Vagina (tissue), 2 donors: ENCODE data around the gene RIT2.

Experiments
- CTCF ChIP-seq, 3 experiments: fragments of 450-650 bp in 2 of 3; fragments of 200-600 bp in 1 of 3; sonication (generic) in 1 of 3; IDR thresholded peaks; one replicate each; pipeline ENCODE4 v1.5.1; 2017 to 2019; ENCODE audit warnings: antibody characterized with exemption in 3 of 3, mild to moderate bottlenecking in 2 of 3, moderate library complexity in 2 of 3
- POLR2A ChIP-seq, 2 donors: fragments of 450-650 bp; IDR thresholded peaks; one replicate each; pipeline ENCODE4 v1.6.1; 2017; ENCODE audit warnings: antibody characterized with exemption in 2 of 2, mild to moderate bottlenecking in 2 of 2, moderate library complexity in 2 of 2
- POLR2AphosphoS5 ChIP-seq, 2 donors: sonication (generic); formaldehyde crosslinking; IDR thresholded peaks; one replicate each; pipeline ENCODE4 v1.9.0; 2017; ENCODE audit warnings: antibody characterized with exemption in 2 of 2, mild to moderate bottlenecking in 2 of 2, low read depth in 1 of 2; ENCODE audit not compliant: insufficient read depth in 1 of 2

DNA sequence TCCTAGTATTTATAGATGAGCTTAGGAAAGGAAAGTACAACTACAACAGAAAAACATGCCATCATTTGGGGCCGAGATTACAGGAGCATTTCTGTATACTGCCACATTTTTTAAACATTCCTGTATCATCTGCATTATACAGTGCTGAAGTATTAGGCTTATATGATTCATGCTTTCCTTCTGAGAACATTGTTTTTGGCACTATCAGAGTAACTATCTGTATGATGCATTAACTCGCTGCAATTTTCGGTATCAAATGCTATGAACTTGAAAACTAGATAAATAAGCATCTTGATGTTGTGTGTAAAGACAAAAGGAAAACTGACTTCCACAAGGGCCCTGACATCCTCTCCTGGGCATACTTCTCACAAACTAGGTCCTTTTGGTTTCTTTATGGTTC lies 102.0 kb downstream of the RIT2 start:
- no peak for TF ChIP-seq CTCF (IDR thresholded peaks at IDR 0.05)
- TF ChIP-seq POLR2AphosphoS5 (IDR thresholded peaks at IDR 0.05; ENCODE audit: insufficient read depth in 1 of 2, low read depth in 1 of 2), result no peak
- TF ChIP-seq POLR2A (IDR thresholded peaks at IDR 0.05), result no peak
